ENCODE data around the gene LRRC4C. TPM values are rescaled to one million over a fixed set of nuclear protein-coding genes. Genes with fewer than 3 reads are reported as not detected.

LRRC4C gene
- total and polyA plus RNA-seq, 10 of the 15 experiments (the other 5 are each of a cell fraction or from before 2014, with no cell fraction given): 1.5 TPM; not detected in 9

- no peak for TF ChIP-seq ZNF592 (IDR thresholded peaks at IDR 0.05)
- TF ChIP-seq SMAD5 (IDR thresholded peaks at IDR 0.05; ENCODE audit: low read depth): no peak
- TF ChIP-seq MTA3 (IDR thresholded peaks at IDR 0.05; ENCODE audit: borderline replicate concordance, low read length): no peak
Observed at GRCh38 chr11:40227730-40228129, 1231.7 kb downstream of the LRRC4C start (continued).

GRCh38 chr11:40226654-40227053 is 1232.8 kb downstream of the LRRC4C start:
- Histone ChIP-seq H2AFZ (ENCODE audit: control insufficient read depth, low read depth, low read length) (no peak overlapping the region), H3K4me3 (no peak overlapping the region), H3K27me3 (replicated peaks in 1 of 2; ENCODE audit: control insufficient read depth in 2 of 2, insufficient read depth in 2 of 2, low read length in 1 of 2) (no peaks in the 10 kb centered on the region), H3K36me3 (ENCODE audit: control insufficient read depth in 2 of 2, insufficient read depth in 2 of 2, low read length in 1 of 2) (no peaks in the 10 kb centered on the region), H4K20me1 (ENCODE audit: control insufficient read depth, insufficient read depth) (no peaks in the 10 kb centered on the region), H3K9ac (ENCODE audit: control insufficient read depth, insufficient read depth, low read length) (no peak overlapping the region), H3K27ac (ENCODE audit: control insufficient read depth, insufficient read depth) (no peak overlapping the region), H3K79me2 (ENCODE audit: control insufficient read depth, insufficient read depth, low read length) (no peaks in the 10 kb centered on the region), H3K9me3 (replicated peaks; ENCODE audit: control insufficient read depth, insufficient read depth, low read length) (no peaks in the 10 kb centered on the region), H3K4me1 (ENCODE audit: control insufficient read depth, insufficient read depth, low read length) (no peaks in the 10 kb centered on the region), H3K4me2 (ENCODE audit: control insufficient read depth, insufficient read depth) (no peak overlapping the region)
- in situ Hi-C loops (cut with MboI): no loop called here
- no peak for ATAC-seq
- 17% methylated on average over 2 of the region's 2 CpGs for WGBS (ENCODE audit: insufficient coverage, insufficient replicate concordance, low lambda C conversion rate, missing lambda C conversion rate)
- no TSS peak for BruUV-seq (replicated peaks)
- intact Hi-C loops (cut with micrococcal nuclease; ENCODE audit: unreplicated experiment): loop anchor here (2.0 kb wide), 1 partner anchor 44 kb away; no protein-coding TSS in a partner anchor
- RAD21 ChIA-PET (ENCODE audit: unreplicated experiment): no interaction called here
- no peak for DNase-seq (ENCODE audit: low read depth, low spot score)
- POLR2A ChIA-PET: no interaction called here
- CTCF ChIA-PET: no interaction called here
- SMC1A ChIA-PET (ENCODE audit: uncharacterized antibody, unreplicated experiment): no interaction called here
- FAIRE-seq: no peak
- TF ChIP-seq CTCF (IDR thresholded peaks at IDR 0.05 in 2 of 3, conservative IDR thresholded peaks at IDR 0.05 in 1 of 3; ENCODE audit: control insufficient read depth in 2 of 3, extremely low read depth in 1 of 3, insufficient read depth in 1 of 3, low read depth in 3 of 3, low read length in 3 of 3) (no peak), NKRF (conservative IDR thresholded peaks at IDR 0.05) (no peak), ZNF592 (IDR thresholded peaks at IDR 0.05) (no peak), NR2C1 (IDR thresholded peaks at IDR 0.05) (no peak), MEF2B (IDR thresholded peaks at IDR 0.05; ENCODE audit: partially characterized antibody, poor library complexity, severe bottlenecking) (no peak), NFYB (IDR thresholded peaks at IDR 0.05; ENCODE audit: insufficient read depth, low read depth, low read length) (no peak), EGR1 (IDR thresholded peaks at IDR 0.05; ENCODE audit: borderline replicate concordance in 1 of 2, low read depth in 2 of 2, low read length in 2 of 2) (no peak)
